HG02840 (cell line): ENCODE measurements around the gene CT55.
"Not testable (repeated sequence)": the region's sequence is repeated elsewhere in the genome, so short reads cannot be mapped to it uniquely, and the experiment has no call there.

Source experiments
- ATAC-seq: cut with Tn5 transposase; IDR thresholded peaks from one replicate; pipeline ENCODE4 v1.9.1; 2021; ENCODE audit warnings: mild to moderate bottlenecking, moderate library complexity, moderate number of reproducible peaks; ENCODE audit not compliant: unreplicated experiment, low FRiP score

The CT55 gene, protein sequence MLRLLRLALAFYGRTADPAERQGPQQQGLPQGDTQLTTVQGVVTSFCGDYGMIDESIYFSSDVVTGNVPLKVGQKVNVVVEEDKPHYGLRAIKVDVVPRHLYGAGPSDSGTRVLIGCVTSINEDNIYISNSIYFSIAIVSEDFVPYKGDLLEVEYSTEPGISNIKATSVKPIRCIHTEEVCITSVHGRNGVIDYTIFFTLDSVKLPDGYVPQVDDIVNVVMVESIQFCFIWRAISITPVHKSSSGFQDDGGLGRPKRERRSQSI

GRCh38 chrX:135170877-135171519, at the start of gene CT55:
Gene CT55, minus strand, starts transcription at chrX:135171398. Its CDS starts 227 bp downstream, at chrX:135171171.
- no peak for ATAC-seq

GRCh38 chrX:135213200-135213844, 42.1 kb upstream of the CT55 start:
- ATAC-seq, result no peak

DNA sequence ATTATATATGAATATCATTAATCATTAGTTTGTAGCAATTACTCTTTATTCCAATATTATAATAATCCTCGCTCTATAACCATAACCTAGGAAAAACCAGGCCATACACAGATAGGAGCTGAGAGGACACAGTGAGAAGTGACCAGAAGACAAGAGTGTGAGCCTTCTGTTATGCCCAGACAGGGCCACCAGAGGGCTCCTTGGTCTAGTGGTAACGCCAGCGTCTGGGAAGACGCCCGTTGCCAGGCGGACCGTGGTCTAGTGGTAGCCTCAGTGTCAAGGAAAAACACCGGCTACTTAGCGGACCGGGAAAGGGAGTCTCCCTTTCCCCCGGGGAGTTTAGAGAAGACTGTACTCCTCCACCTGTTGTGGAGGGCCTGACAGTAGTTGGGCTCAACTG, 35.2 kb upstream of the CT55 start:
- ATAC-seq, result not testable (repeated sequence)

GRCh38 chrX:135200297-135200696, 29.1 kb upstream of the CT55 start:
- no peak for ATAC-seq

DNA sequence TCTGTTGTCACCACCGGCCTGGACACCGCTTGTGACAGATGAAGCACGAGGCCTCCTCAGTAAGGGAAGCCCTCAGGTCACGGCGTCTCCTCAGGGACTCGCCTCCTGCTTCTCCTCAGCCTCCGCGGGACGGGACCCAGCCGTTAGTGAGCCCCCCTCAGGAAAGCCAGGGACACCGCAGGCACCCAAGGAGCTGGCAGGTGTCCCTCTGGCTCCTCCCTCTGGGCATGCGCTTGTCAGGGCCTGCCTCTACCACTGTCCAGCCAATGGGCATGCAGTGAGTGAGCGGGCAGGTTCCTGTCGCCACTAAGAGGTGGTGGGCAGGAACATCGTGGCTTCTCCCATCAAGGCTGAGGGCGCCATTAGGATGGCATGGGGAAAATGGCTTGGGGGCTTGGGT, 23.5 kb upstream of the CT55 start:
- no peak for ATAC-seq

- ATAC-seq, result no peak
Measured at GRCh38 chrX:135193740-135194139, 22.5 kb upstream of the CT55 start.

- no peak for ATAC-seq
Measured at GRCh38 chrX:135191838-135192237, 20.6 kb upstream of the CT55 start.

- no peak for ATAC-seq
Measured at GRCh38 chrX:135185795-135186443, 14.7 kb upstream of the CT55 start.

DNA sequence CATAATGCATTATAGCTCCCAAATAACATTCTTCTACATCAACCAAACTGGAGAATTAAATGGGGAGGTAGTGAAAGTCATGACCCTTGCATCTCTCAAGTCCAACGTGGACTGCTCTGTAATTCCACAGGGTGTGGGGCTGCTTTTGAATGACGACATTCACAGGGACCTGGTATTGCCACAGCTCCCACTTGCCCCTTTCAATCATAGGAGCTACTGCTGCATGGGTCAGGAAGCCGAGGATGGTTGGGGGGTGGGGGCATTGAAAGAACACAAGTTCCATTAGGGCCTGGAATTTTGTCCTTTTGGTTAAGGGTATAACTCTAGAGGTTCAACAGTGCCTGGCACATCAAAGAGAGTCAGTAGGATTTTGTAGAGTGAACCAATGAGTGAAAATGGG, 7.4 kb upstream of the CT55 start:
- ATAC-seq, result no peak

- ATAC-seq, result no peak
Measured at GRCh38 chrX:135170468-135170867, 730 bp downstream of the CT55 start.

- not testable (repeated sequence) for ATAC-seq
Measured at GRCh38 chrX:135169534-135169933, 1.7 kb downstream of the CT55 start.

DNA sequence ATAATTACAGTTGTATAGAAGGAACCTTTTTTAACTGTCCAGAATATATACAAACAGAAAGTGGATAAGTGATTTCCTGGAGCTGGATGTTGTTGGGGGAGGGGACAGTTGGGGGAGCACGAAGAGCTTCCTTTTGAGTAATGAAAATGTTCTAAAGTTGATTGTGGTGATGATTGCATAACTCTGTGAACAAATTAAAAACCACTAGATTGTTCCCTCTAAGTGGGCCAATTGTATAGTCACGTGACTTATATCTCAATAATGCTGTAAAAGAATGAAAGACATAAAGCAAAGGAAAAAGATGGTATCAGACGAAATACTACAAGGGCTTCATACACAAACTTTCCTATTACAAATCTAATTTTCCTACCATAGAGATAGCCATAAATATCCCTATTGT, 2.7 kb downstream of the CT55 start:
- no peak for ATAC-seq

DNA sequence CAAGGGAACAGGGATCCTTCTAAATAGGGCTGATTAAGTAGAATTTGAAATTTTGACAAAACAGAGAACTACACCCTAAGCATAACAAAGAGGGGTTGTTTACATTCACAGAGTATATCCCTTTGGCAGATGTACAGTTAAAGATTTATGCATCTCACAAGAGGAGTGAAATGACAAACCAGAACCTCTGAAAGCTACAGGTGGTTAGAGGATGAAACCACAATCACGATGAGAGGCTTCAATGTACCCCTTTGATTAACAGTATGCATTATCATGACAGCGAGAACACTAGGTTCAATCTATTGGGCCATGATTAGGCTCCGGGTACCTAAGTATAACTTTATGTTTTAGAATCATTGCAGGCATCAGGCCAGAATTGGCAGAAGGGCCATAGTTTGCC, 16.5 kb downstream of the CT55 start:
- ATAC-seq, result not testable (repeated sequence)

DNA sequence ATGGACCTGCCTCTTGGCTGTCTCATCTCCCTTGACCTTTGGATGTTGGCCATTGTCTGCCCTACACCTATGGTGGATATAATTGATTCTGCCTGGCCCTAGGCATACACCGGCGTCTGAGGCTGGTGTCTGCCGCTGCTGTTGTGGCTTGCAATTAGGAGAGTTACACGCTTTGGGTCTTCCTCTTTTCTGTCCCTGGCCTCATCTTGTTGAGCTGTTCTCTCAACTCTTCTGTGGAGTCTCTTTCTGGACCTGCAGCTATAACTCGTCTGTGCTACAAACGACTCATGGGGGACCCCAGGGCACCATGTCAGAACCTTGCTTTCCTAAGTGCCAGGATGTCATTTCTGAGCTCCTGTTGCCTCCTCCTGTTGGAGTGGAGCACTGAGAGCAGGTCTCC, 45.1 kb downstream of the CT55 start:
- not testable (repeated sequence) for ATAC-seq

GRCh38 chrX:135120056-135120576, 51.1 kb downstream of the CT55 start, which contains the start of gene ETDB:
Gene ETDB, minus strand, starts transcription at chrX:135120526. Its CDS starts 1,265 bp downstream, at chrX:135119261.
- ATAC-seq, result not testable (repeated sequence)

DNA sequence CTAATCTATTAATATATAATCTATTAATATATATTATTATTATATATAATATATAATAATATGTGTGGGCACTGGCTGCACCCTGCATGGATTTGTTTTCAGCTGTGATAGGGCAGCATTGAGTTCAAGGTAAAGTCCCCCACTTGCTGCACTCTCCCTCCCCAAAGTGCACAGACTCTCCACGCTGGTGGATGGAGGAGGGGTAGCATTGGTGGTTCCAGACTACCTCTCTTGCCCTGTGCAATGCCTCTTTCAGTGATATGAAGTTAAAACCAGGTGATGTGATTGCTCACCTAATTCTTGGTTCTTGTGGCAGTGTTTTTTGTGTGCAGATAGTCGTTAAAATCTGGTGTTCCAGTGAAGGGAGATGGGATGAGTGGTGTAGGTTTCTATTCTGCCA, 55.1 kb downstream of the CT55 start:
- not testable (repeated sequence) for ATAC-seq

- ATAC-seq, result peak; percentile 89
Measured at GRCh38 chrX:135114392-135114791, 56.8 kb downstream of the CT55 start.

DNA sequence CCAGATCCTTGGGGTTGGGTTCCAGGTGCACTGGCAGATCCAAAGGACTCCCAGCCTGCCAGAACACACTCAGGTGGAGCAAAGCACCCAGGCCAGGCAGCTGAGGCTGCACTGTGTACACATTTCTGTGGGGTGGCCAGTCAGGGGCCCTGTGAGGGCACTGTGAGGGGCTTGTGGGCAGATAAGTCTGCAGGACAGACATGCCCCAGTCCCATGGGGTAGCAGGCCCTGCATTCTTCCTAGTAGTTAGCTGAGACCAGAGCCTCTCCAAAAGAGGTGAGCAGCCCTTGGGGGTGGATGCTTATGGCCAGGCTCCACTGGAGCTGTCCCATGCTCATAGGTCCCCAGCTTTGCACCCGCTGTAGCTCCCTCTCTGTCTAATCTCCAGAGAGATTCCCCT, 58.5 kb downstream of the CT55 start:
- no peak for ATAC-seq

- ATAC-seq, result no peak
Measured at GRCh38 chrX:135112096-135112729, 59.0 kb downstream of the CT55 start.

DNA sequence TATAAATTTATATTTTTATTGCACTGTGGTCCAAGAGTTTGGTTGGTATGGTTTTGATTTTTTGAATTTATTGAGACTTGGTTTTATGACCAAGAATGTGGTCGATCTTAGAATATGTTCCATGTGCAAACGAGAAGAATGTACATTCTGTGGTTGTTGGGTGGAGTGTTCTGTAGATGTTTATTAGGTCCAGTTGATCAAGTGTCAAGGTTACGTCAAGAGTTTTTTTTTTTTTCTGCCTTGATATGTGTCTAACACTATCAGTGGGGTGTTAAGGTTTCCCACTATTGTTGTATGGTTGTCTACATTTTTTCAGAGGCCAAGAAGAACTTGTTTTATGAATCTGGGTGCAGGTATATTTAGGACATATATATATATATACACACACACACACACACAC, 61.6 kb downstream of the CT55 start:
- ATAC-seq, result no peak
